PC-3 (cell line): ENCODE data around the gene PTGIS. TPM values are rescaled to one million over a fixed set of nuclear protein-coding genes. Genes with fewer than 3 reads are reported as not detected.

ENCODE experiments used
- ATAC-seq: fragments of 200-7000 bp; cut with Tn5 transposase; 2 replicates; pipeline ENCODE4 v1.9.1; 2020; ENCODE audit warnings: mild to moderate bottlenecking, moderate library complexity
- BruUV-seq: library from RNA; stranded (reverse); fragments of 400-500 nt; replicated peaks from 2 replicates; lab custom pipeline; 2021; lab: Mats Ljungman, UMichigan
- CTCF ChIA-PET: fragments of 300-600 bp; sonication (Branson Sonifier 250); formaldehyde crosslinking; loops from one replicate; lab custom pipeline; 2022; ENCODE audit warnings: antibody characterized with exemption; lab: Charles Lee
- POLR2A ChIA-PET: fragments of 300-600 bp; sonication (Branson Sonifier 250); formaldehyde crosslinking; loops from one replicate; lab custom pipeline; 2022; ENCODE audit warnings: antibody characterized with exemption; ENCODE audit not compliant: unreplicated experiment; lab: Charles Lee
- DNase-seq: peaks from one replicate; pipeline ENCODE4 v3.0.0-alpha.2; 2015
- H2AFZ ChIP-seq: fragments of 300-600 bp; sonication (generic); 2 replicates; pipeline ENCODE4 v1.6.0; 2016; ENCODE audit warnings: antibody characterized with exemption, low read length
- H3F3A ChIP-seq: fragments of 300-600 bp; sonication (generic); one replicate; pipeline ENCODE4 v1.6.0; 2017; ENCODE audit warnings: antibody characterized with exemption, low read length, control low read depth, mild to moderate bottlenecking; ENCODE audit not compliant: unreplicated experiment
- H3K27ac ChIP-seq: fragments of 300-600 bp; sonication (generic); 2 replicates; pipeline ENCODE4 v1.5.1; 2016; ENCODE audit warnings: mild to moderate bottlenecking, low read length
- H3K27me3 ChIP-seq: fragments of 300-600 bp; sonication (generic); 2 replicates; pipeline ENCODE4 v1.6.1; 2016; ENCODE audit warnings: low read length, mixed read lengths
- H3K36me3 ChIP-seq: fragments of 300-600 bp; sonication (generic); 2 replicates; pipeline ENCODE4 v1.6.1; 2016; ENCODE audit warnings: low read depth, mixed run types, low read length, mixed read lengths
- H3K4me1 ChIP-seq: fragments of 300-600 bp; sonication (generic); 2 replicates; pipeline ENCODE4 v1.5.1; 2016; ENCODE audit warnings: low read length; ENCODE audit not compliant: insufficient read depth
- H3K4me2 ChIP-seq: fragments of 300-600 bp; sonication (generic); 2 replicates; pipeline ENCODE4 v1.6.0; 2016; ENCODE audit warnings: low read length
- H3K4me3 ChIP-seq: fragments of 300-600 bp; sonication (generic); 2 replicates; pipeline ENCODE4 v1.5.1; 2016; ENCODE audit warnings: mild to moderate bottlenecking, low read length, mixed read lengths
- H3K79me2 ChIP-seq: fragments of 300-600 bp; sonication (generic); 2 replicates; pipeline ENCODE4 v1.6.1; 2017; ENCODE audit warnings: low read length, mixed read lengths
- H3K9ac ChIP-seq: fragments of 300-600 bp; sonication (generic); 2 replicates; pipeline ENCODE4 v1.6.0; 2016; ENCODE audit warnings: mild to moderate bottlenecking, low read length
- H3K9me2 ChIP-seq: fragments of 300-600 bp; sonication (generic); replicated peaks from 2 replicates; pipeline ENCODE4 v1.6.1; 2016; ENCODE audit warnings: mixed run types, low read length, mixed read lengths
- H3K9me3 ChIP-seq: fragments of 300-600 bp; sonication (generic); 2 replicates; pipeline ENCODE4 v1.6.1; 2016; ENCODE audit warnings: low read length, mixed read lengths
- H4K20me1 ChIP-seq: fragments of 300-600 bp; sonication (generic); 2 replicates; pipeline ENCODE4 v1.6.1; 2016; ENCODE audit warnings: low read length, mixed read lengths
- EZH2 ChIP-seq: fragments of 300-600 bp; sonication (generic); IDR thresholded peaks from one replicate; pipeline ENCODE4 v1.6.1; 2017; ENCODE audit warnings: antibody characterized with exemption, mild to moderate bottlenecking, low read length; ENCODE audit not compliant: unreplicated experiment
- EZH2phosphoT487 ChIP-seq: fragments of 300-600 bp; sonication (generic); IDR thresholded peaks from 2 replicates; pipeline ENCODE4 v1.6.1; 2018; ENCODE audit warnings: mild to moderate bottlenecking, antibody characterized with exemption, low read length, borderline replicate concordance
- intact Hi-C: fragments of 100-400 bp; cut with micrococcal nuclease; formaldehyde crosslinking; loops from 2 replicates; pipeline ENCODE4 v1.9.0; 2023
- total RNA-seq: library from RNA; depleted of rRNA; stranded (reverse); fragments of >200 nt; gene quantifications from 2 replicates; pipeline ENCODE4 v1.2.3, GENCODE V29; 2014
- TF ChIP-seq, protein P1 (sequence below): fragments of 300-600 bp; sonication (generic); conservative IDR thresholded peaks from 2 replicates; pipeline ENCODE4 v1.5.1; 2017; ENCODE audit warnings: antibody characterized with exemption, low read depth, mild to moderate bottlenecking, low read length

The PTGIS gene
- total RNA-seq, 1 experiment from 2014 or later: 0.18 TPM

DNA sequence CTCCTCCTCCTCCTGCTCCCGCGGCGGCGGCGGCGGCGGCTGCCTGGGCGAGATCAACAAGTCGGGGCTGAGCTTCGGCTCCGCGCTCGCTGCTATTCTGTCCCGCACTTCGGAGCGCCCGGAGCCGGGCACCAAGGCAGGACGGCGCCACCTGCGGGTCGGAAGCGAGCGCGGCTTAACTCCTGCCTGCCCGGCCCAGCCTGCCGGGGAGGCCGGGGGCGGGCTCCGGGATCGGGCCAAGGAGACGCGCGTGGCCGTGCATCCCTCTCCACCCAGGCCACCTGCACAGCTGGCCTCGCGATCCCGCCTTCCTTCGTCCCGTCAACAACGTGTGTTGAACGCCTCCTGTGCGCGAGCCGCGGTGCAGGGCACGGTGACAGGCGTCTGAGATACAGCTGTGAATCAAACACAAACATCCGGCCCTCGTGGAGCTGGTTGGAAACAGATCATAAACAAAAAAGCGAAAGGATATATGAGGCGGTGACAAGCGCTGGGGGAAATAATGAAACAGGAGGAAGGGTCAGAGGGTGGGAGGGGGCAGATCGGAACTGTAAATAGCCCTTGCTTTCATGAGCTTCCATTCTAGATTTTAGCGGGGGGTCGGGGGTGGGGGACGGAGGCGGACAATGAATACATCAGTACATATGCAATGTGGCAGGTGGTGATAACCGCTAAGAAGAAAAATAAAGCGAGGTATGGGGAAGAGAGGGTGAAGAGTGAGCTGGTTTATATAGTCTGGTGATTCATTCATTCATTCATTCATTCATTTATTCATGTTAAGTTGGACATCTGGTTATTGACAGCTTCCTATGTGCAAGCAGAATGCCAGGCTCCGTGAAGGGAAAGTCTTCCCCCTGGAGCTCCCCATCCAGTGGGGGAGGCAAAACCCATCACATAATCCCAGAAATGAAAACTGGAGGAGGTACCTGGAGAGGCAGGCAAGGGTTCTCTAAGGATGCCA lies 83.5 kb downstream of the PTGIS start:
- no peak overlapping the region for H3K9ac ChIP-seq
- CTCF ChIA-PET: interaction anchor here (0.5 to 1.8 kb wide), 12 partner anchors 22 to 375 kb away, joined by 3 to 14 read pairs (median 4); no protein-coding TSS in a partner anchor
- TF ChIP-seq, protein P1, sequence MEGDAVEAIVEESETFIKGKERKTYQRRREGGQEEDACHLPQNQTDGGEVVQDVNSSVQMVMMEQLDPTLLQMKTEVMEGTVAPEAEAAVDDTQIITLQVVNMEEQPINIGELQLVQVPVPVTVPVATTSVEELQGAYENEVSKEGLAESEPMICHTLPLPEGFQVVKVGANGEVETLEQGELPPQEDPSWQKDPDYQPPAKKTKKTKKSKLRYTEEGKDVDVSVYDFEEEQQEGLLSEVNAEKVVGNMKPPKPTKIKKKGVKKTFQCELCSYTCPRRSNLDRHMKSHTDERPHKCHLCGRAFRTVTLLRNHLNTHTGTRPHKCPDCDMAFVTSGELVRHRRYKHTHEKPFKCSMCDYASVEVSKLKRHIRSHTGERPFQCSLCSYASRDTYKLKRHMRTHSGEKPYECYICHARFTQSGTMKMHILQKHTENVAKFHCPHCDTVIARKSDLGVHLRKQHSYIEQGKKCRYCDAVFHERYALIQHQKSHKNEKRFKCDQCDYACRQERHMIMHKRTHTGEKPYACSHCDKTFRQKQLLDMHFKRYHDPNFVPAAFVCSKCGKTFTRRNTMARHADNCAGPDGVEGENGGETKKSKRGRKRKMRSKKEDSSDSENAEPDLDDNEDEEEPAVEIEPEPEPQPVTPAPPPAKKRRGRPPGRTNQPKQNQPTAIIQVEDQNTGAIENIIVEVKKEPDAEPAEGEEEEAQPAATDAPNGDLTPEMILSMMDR: peak; percentile 91
- no peak for TF ChIP-seq EZH2
- POLR2A ChIA-PET: interaction anchor here (0.6 to 0.7 kb wide), 2 partner anchors 61 to 669 kb away, joined by 4 to 9 read pairs; partner anchors contain the start of gene PEDS1
- intact Hi-C loops: loop anchor here (1.0 to 5.0 kb wide), 3 partner anchors 24 to 150 kb away; no protein-coding TSS in a partner anchor
- peak overlapping the region; percentile 74 for H2AFZ ChIP-seq
- no peaks in the 10 kb centered on the region for H3K36me3 ChIP-seq
- no peaks in the 10 kb centered on the region for H4K20me1 ChIP-seq
- peak; percentile 90 for DNase-seq
- H3K4me1 ChIP-seq: no peaks in the 10 kb centered on the region; the same call in 1 of the 2 replicates
- H3K4me3 ChIP-seq: peak overlapping the region; percentile 67
- H3K27me3 ChIP-seq: peaks cover 36% of the 10 kb centered on the region
- H3K79me2 ChIP-seq: no peaks in the 10 kb centered on the region
- H3K9me2 ChIP-seq: no peaks in the 10 kb centered on the region
- no peaks in the 10 kb centered on the region for H3F3A ChIP-seq
- peak overlapping the region; percentile 92 for H3K4me2 ChIP-seq
- no TSS peak for BruUV-seq
- no peaks in the 10 kb centered on the region for H3K9me3 ChIP-seq
- no peak overlapping the region for H3K27ac ChIP-seq
- ATAC-seq: peak; percentile 97

DNA sequence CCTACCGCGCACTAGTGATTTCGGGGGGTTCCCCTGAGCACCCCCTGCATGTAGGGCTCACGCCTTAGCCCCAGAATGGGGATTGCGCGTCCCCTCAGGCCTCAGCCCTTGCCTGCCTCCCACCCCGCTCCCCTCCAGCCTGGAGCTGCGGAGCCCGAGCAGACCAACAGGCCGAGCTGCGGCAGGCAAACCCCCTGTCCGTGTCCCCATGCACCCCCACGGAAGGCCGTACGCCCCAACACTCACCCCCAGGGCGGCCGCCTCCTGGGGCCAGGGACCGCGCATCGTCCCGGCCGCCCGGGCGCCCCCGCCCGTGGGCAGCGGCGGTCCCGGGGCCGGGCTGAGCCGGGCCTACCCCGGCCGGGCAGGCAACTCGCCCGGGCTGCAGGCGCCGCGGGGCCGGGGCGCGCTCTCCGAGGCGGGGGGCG lies 84.2 kb downstream of the PTGIS start:
- Histone ChIP-seq H4K20me1 (no peaks in the 10 kb centered on the region), H3K4me3 (peak overlapping the region; percentile 60), H3K9me2 (no peaks in the 10 kb centered on the region), H2AFZ (0 out of 2 replicates have a peak overlapping the region, but pooled peaks have one; percentile 61), H3K9ac (no peak overlapping the region), H3K27me3 (peaks cover 35% of the 10 kb centered on the region), H3K27ac (no peak overlapping the region), H3K9me3 (no peaks in the 10 kb centered on the region), H3K4me1 (no peaks in the 10 kb centered on the region; the same call in 1 of the 2 replicates), H3F3A (no peaks in the 10 kb centered on the region), H3K79me2 (no peaks in the 10 kb centered on the region), H3K36me3 (no peaks in the 10 kb centered on the region), H3K4me2 (peak overlapping the region; percentile 80)
- BruUV-seq: no TSS peak
- DNase-seq (no peak), ATAC-seq (peak; percentile 29)
- POLR2A ChIA-PET: interaction anchor here (0.6 to 0.7 kb wide), 2 partner anchors 61 to 223 kb away, joined by 6 to 9 read pairs; no protein-coding TSS in a partner anchor
- intact Hi-C loops: loop anchor here (1.0 to 5.0 kb wide), 3 partner anchors 25 to 149 kb away; no protein-coding TSS in a partner anchor
- TF ChIP-seq EZH2phosphoT487: no peak
- TF ChIP-seq EZH2: no peak
- TF ChIP-seq, protein P1: no peak
- CTCF ChIA-PET: interaction anchor here (0.5 to 1.8 kb wide), 7 partner anchors 23 to 376 kb away, joined by 3 to 14 read pairs (median 4); no protein-coding TSS in a partner anchor
